ENCODE measurements around the gene PLK2. TPM values are rescaled to one million over a fixed set of nuclear protein-coding genes. Genes with fewer than 3 reads are reported as not detected.
A peak's percentile ranks its signal among the peaks of the same experiment; 100 is the strongest.

The PLK2 gene
- total and polyA plus RNA-seq, 2 of the 8 experiments (the other 6 are each of a cell fraction or from before 2014, with no cell fraction given), result 5.8 to 20.6 TPM

DNA sequence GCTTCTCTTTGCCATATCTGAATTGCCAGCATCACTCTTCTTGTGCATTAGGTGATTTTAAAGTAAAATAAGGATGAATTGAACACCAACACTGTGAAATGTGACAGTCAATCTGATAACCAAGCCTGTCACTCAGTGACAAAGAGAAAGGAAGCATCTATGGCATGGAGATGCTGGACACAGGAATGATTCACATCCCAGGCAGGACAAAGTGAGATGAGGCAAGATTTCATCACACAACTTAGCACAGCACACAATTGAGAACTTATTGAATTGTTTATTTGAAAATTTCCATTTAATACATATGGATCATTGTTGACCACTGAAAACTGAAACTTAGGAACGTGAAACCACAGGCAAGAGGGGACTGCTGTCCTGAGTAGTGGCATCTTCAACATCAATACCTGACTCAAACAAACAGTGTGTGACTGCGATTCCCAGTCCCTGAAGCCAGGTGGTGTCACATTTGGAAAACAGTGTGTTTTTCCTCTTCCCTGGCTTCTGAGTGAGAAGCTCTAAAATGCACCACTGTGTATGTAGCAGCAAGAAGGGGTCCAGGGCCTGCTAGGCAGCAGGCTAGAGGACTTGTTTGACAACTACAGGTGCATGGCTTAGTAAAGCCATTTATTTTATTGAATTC lies 42.0 kb upstream of the PLK2 start:
- H4K91ac ChIP-seq (replicated peaks; ENCODE audit: insufficient read length, low read length), result no peak overlapping the region
- no peaks in the 10 kb centered on the region for H3K79me1 ChIP-seq (ENCODE audit: low read depth, low read length)
- H2AK5ac ChIP-seq (ENCODE audit: low read depth, low read length), result no peak overlapping the region
- H4K5ac ChIP-seq (ENCODE audit: insufficient read length, low read depth, low read length), result no peak overlapping the region
- H2BK5ac ChIP-seq (ENCODE audit: low read depth, low read length), result no peak overlapping the region
- no peak overlapping the region for H2AFZ ChIP-seq (ENCODE audit: low read length)
- WGBS, 2 experiments (ENCODE audit: extremely low coverage in 1 of 2, insufficient coverage in 1 of 2, insufficient read length in 1 of 2, insufficient replicate concordance in 2 of 2, low coverage in 1 of 2, low lambda C conversion rate in 2 of 2, missing lambda C conversion rate in 1 of 2), result 90% methylated on average over 2 of the region's 2 CpGs; no CpG with 5 or more reads in 1 of the 2 experiments
- H3K14ac ChIP-seq (ENCODE audit: insufficient read length), result no peak overlapping the region
- no peak for FAIRE-seq
- H3K4me3 ChIP-seq (ENCODE audit: extremely low read depth in 1 of 4, insufficient read depth in 2 of 4, low read depth in 3 of 4, low read length in 4 of 4), result no peak overlapping the region
- no peaks in the 10 kb centered on the region for H3K4me1 ChIP-seq (replicated peaks in 1 of 4; ENCODE audit: control insufficient read depth in 3 of 4, insufficient read depth in 4 of 4, low read length in 3 of 4)
- no peak overlapping the region for H2BK20ac ChIP-seq (ENCODE audit: low read length)
- CTCF ChIA-PET (ENCODE audit: partially characterized antibody), result interaction anchor here (0.6 to 10.1 kb wide), 13 partner anchors 12 to 626 kb away, joined by 3 to 201 read pairs (median 3); no protein-coding TSS in a partner anchor
- H4K20me1 ChIP-seq (replicated peaks in 1 of 2; ENCODE audit: control insufficient read depth in 1 of 2, insufficient read depth in 2 of 2, low read length in 2 of 2), result no peaks in the 10 kb centered on the region
- H3K23ac ChIP-seq (ENCODE audit: insufficient read length), result no peak overlapping the region
- no peak overlapping the region for H3K56ac ChIP-seq (replicated peaks; ENCODE audit: insufficient read length, low read depth, low read length)
- H3K4me2 ChIP-seq (ENCODE audit: insufficient read depth in 1 of 2, low read depth in 2 of 2, low read length in 2 of 2), result no peak overlapping the region
- H2BK120ac ChIP-seq (replicated peaks; ENCODE audit: low read depth, low read length), result no peak overlapping the region
- H2BK15ac ChIP-seq (ENCODE audit: low read length), result no peak overlapping the region
- peaks cover 0 to 1% (median 0%) of the 10 kb centered on the region in 4 experiments; a peak in 1 of 7 replicates for H3K27me3 ChIP-seq (replicated peaks in 1 of 4; ENCODE audit: control insufficient read depth in 3 of 4, extremely low read depth in 1 of 4, insufficient read depth in 3 of 4, low read length in 3 of 4)
- no peak overlapping the region for H3K27ac ChIP-seq (ENCODE audit: low read depth, low read length)
- no peak overlapping the region; a peak in 1 of 7 replicates for H3K9ac ChIP-seq (replicated peaks in 1 of 4; ENCODE audit: extremely low read depth in 1 of 4, low read depth in 3 of 4, low read length in 3 of 4)
- no peaks in the 10 kb centered on the region for H3K36me3 ChIP-seq (ENCODE audit: control insufficient read depth in 2 of 4, insufficient read depth in 4 of 4, low read length in 3 of 4)
- POLR2A ChIA-PET (ENCODE audit: partially characterized antibody), result no interaction called here
- H3K18ac ChIP-seq (ENCODE audit: extremely low read depth, low read length), result no peak overlapping the region
- no peaks in the 10 kb centered on the region for H3K9me3 ChIP-seq (ENCODE audit: insufficient read depth in 2 of 2, low read depth in 1 of 2, low read length in 1 of 2)
- DNase-seq (ENCODE audit: low read depth in 1 of 2, low spot score in 2 of 2), result no peak
- H4K8ac ChIP-seq (ENCODE audit: extremely low read depth, insufficient read depth, low read length), result no peak overlapping the region
- H3K79me2 ChIP-seq (ENCODE audit: control insufficient read depth in 1 of 2, insufficient read depth in 2 of 2, low read length in 2 of 2), result no peaks in the 10 kb centered on the region
- no peak overlapping the region for H3K4ac ChIP-seq (replicated peaks; ENCODE audit: insufficient read length, low read depth, low read length)
- no peaks in the 10 kb centered on the region for H3K23me2 ChIP-seq (ENCODE audit: low read depth, low read length)
- no peak overlapping the region; the same call in 1 of the 2 replicates for H2BK12ac ChIP-seq (ENCODE audit: low read depth, low read length)
- no peak for TF ChIP-seq GTF2F1 (IDR thresholded peaks at IDR 0.05; ENCODE audit: borderline replicate concordance, low read depth, low read length)
- TF ChIP-seq, protein P1, sequence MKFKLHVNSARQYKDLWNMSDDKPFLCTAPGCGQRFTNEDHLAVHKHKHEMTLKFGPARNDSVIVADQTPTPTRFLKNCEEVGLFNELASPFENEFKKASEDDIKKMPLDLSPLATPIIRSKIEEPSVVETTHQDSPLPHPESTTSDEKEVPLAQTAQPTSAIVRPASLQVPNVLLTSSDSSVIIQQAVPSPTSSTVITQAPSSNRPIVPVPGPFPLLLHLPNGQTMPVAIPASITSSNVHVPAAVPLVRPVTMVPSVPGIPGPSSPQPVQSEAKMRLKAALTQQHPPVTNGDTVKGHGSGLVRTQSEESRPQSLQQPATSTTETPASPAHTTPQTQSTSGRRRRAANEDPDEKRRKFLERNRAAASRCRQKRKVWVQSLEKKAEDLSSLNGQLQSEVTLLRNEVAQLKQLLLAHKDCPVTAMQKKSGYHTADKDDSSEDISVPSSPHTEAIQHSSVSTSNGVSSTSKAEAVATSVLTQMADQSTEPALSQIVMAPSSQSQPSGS (IDR thresholded peaks at IDR 0.05; ENCODE audit: low read length), result no peak
- no peak for TF ChIP-seq GABPA (IDR thresholded peaks at IDR 0.05; ENCODE audit: borderline replicate concordance, insufficient read depth, low read length)
- TF ChIP-seq, protein P2, sequence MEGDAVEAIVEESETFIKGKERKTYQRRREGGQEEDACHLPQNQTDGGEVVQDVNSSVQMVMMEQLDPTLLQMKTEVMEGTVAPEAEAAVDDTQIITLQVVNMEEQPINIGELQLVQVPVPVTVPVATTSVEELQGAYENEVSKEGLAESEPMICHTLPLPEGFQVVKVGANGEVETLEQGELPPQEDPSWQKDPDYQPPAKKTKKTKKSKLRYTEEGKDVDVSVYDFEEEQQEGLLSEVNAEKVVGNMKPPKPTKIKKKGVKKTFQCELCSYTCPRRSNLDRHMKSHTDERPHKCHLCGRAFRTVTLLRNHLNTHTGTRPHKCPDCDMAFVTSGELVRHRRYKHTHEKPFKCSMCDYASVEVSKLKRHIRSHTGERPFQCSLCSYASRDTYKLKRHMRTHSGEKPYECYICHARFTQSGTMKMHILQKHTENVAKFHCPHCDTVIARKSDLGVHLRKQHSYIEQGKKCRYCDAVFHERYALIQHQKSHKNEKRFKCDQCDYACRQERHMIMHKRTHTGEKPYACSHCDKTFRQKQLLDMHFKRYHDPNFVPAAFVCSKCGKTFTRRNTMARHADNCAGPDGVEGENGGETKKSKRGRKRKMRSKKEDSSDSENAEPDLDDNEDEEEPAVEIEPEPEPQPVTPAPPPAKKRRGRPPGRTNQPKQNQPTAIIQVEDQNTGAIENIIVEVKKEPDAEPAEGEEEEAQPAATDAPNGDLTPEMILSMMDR (IDR thresholded peaks at IDR 0.05; ENCODE audit: control extremely low read depth in 1 of 3, insufficient read depth in 1 of 3, low read depth in 1 of 3, low read length in 3 of 3), result peak; percentile 18 to 46 (median 19); a peak in 2 of 4 replicates
- no peak for TF ChIP-seq SIN3A (conservative IDR thresholded peaks at IDR 0.05 in 1 of 2, IDR thresholded peaks at IDR 0.05 in 1 of 2; ENCODE audit: low read depth in 1 of 2, low read length in 2 of 2)
- TF ChIP-seq SP1 (IDR thresholded peaks at IDR 0.05; ENCODE audit: low read depth, low read length), result no peak
- TF ChIP-seq HDAC6 (IDR thresholded peaks at IDR 0.05; ENCODE audit: low read depth, low read length), result no peak
- TF ChIP-seq ASH2L (IDR thresholded peaks at IDR 0.05; ENCODE audit: low read length), result no peak
